Gastroesophageal sphincter (tissue), 3 donors: ENCODE measurements around the gene TNFSF10.

ENCODE experiments used
- POLR2A ChIP-seq, 2 donors: fragments of 450-650 bp; IDR thresholded peaks; one replicate each; pipeline ENCODE4 v1.6.1; 2017; ENCODE audit warnings: antibody characterized with exemption in 2 of 2, mild to moderate bottlenecking in 2 of 2, moderate library complexity in 1 of 2
- POLR2AphosphoS5 ChIP-seq: sonication (generic); formaldehyde crosslinking; IDR thresholded peaks from one replicate; pipeline ENCODE4 v1.6.1; 2017; ENCODE audit warnings: antibody characterized with exemption
- TF ChIP-seq, protein P1 (sequence below), 4 experiments: fragments of 200-600 bp in 2 of 4; fragments of 450-650 bp in 2 of 4; sonication (generic) in 1 of 4; IDR thresholded peaks; one replicate each; pipeline ENCODE4 v1.5.1; 2017 to 2019; ENCODE audit warnings: antibody characterized with exemption in 4 of 4, mild to moderate bottlenecking in 2 of 4, moderate library complexity in 2 of 4

DNA sequence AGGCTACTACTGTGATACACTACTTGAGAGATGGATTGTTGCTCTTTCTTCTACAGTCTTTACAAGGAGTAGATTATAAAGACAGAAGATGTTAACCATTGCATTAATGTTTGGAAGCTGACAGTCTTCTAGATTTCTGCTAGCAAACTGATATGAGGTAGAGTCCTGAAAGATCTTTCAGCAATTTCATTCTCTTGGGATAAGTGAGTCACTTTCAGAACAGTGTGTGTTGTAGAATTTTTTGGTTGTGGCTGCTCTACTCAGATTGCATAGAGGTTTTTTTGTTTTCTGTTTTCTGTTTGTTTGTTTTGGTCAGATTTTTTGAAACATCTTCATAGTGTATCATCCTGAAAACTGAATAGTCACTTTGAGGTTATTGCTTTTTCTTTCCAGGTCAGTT is 17.1 kb downstream of the TNFSF10 start:
- TF ChIP-seq, protein P1, sequence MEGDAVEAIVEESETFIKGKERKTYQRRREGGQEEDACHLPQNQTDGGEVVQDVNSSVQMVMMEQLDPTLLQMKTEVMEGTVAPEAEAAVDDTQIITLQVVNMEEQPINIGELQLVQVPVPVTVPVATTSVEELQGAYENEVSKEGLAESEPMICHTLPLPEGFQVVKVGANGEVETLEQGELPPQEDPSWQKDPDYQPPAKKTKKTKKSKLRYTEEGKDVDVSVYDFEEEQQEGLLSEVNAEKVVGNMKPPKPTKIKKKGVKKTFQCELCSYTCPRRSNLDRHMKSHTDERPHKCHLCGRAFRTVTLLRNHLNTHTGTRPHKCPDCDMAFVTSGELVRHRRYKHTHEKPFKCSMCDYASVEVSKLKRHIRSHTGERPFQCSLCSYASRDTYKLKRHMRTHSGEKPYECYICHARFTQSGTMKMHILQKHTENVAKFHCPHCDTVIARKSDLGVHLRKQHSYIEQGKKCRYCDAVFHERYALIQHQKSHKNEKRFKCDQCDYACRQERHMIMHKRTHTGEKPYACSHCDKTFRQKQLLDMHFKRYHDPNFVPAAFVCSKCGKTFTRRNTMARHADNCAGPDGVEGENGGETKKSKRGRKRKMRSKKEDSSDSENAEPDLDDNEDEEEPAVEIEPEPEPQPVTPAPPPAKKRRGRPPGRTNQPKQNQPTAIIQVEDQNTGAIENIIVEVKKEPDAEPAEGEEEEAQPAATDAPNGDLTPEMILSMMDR (IDR thresholded peaks at IDR 0.05): no peak
- TF ChIP-seq POLR2A (IDR thresholded peaks at IDR 0.05) (no peak), POLR2AphosphoS5 (no peak)
